HG02840 (cell line): ENCODE data around the gene CMTM5.
"Not testable (repeated sequence)": the region's sequence is repeated elsewhere in the genome, so short reads cannot be mapped to it uniquely, and the experiment has no call there.

Source experiments
- ATAC-seq: cut with Tn5 transposase; IDR thresholded peaks from one replicate; pipeline ENCODE4 v1.9.1; 2021; ENCODE audit warnings: mild to moderate bottlenecking, moderate library complexity, moderate number of reproducible peaks; ENCODE audit not compliant: unreplicated experiment, low FRiP score

CMTM5 gene

GRCh38 chr14:23377573-23378563 lies 1.0 kb downstream of the CMTM5 start:
- ATAC-seq, result no peak

GRCh38 chr14:23378612-23379220 lies 1.9 kb downstream of the CMTM5 start:
- ATAC-seq, result no peak

GRCh38 chr14:23379366-23380196 lies 2.7 kb downstream of the CMTM5 start:
- no peak for ATAC-seq

- ATAC-seq, result no peak
These were observed 3.5 kb downstream of the CMTM5 start for GRCh38 chr14:23380197-23380914.

- ATAC-seq, result no peak
These were observed 4.1 kb downstream of the CMTM5 start for GRCh38 chr14:23380976-23381375.

GRCh38 chr14:23381871-23382270 lies 5.0 kb downstream of the CMTM5 start:
- ATAC-seq, result no peak

GRCh38 chr14:23382276-23382675 lies 5.4 kb downstream of the CMTM5 start:
- ATAC-seq, result no peak

- no peak for ATAC-seq
These were observed 6.0 kb downstream of the CMTM5 start for GRCh38 chr14:23382731-23383440.

- ATAC-seq, result no peak
These were observed 7.7 kb downstream of the CMTM5 start for GRCh38 chr14:23384364-23385080.

- no peak for ATAC-seq
These were observed 8.4 kb downstream of the CMTM5 start for GRCh38 chr14:23385244-23385641.

GRCh38 chr14:23385642-23386265 lies 8.9 kb downstream of the CMTM5 start:
- ATAC-seq, result no peak

- ATAC-seq, result not testable (repeated sequence)
These were observed 9.4 kb downstream of the CMTM5 start for GRCh38 chr14:23386266-23386657.

- ATAC-seq, result no peak
These were observed 10.2 kb downstream of the CMTM5 start for GRCh38 chr14:23386999-23387398.

GRCh38 chr14:23387916-23388882 lies 11.4 kb downstream of the CMTM5 start:
- no peak for ATAC-seq

- no peak for ATAC-seq
These were observed 12.2 kb downstream of the CMTM5 start for GRCh38 chr14:23388996-23389395.

GRCh38 chr14:23389396-23389795 lies 12.6 kb downstream of the CMTM5 start:
- no peak for ATAC-seq

GRCh38 chr14:23389871-23390270 lies 13.0 kb downstream of the CMTM5 start:
- not testable (repeated sequence) for ATAC-seq
